SK-N-SH (cell line): Measurements from ENCODE around the gene TM9SF4. TPM values are rescaled to one million over a fixed set of nuclear protein-coding genes. Genes with fewer than 3 reads are reported as not detected.

ENCODE experiments used
- CTCF ChIA-PET: fragments of 300-600, 350-600 bp; formaldehyde crosslinking; extraction: SDS; loops from one replicate; lab custom pipeline; 2021; lab: Yijun Ruan, JAX
- POLR2A ChIA-PET: fragments of 350-600 bp; sonication (Branson Sonifier 250); formaldehyde crosslinking; extraction: SDS; loops from one replicate; lab custom pipeline; 2020; ENCODE audit warnings: antibody characterized with exemption, inconsistent platforms; lab: Yijun Ruan, JAX
- DNase-seq: peaks from one replicate; pipeline ENCODE4 v3.0.0; 2012
- H2AFZ ChIP-seq: fragments of 200-600 bp; sonication (generic); 2 replicates; pipeline ENCODE4 v1.8.1; 2016; ENCODE audit warnings: antibody characterized with exemption, mild to moderate bottlenecking, low read depth
- H3F3A ChIP-seq: fragments of 200-600 bp; sonication (generic); replicated peaks from 2 replicates; pipeline ENCODE3; 2016; ENCODE audit warnings: antibody characterized with exemption, mild to moderate bottlenecking; ENCODE audit not compliant: insufficient read depth
- H3K27ac ChIP-seq, 2 experiments: fragments of 200-500 bp in 1 of 2; fragments of 200-600 bp in 1 of 2; sonication (Bioruptor generic) in 1 of 2; sonication (generic), shearing (Covaris generic) in 1 of 2; 2 replicates each; pipeline versions ENCODE4 v1.5.1 to v1.6.1; 2014 to 2016; ENCODE audit warnings: low read depth in 2 of 2, inconsistent platforms in 1 of 2, low read length in 1 of 2, mild to moderate bottlenecking in 1 of 2, mixed read lengths in 1 of 2
- H3K27me3 ChIP-seq: fragments of 200-600 bp; sonication (generic), shearing (Covaris generic); 2 replicates; pipeline ENCODE4 v1.6.1; 2016; ENCODE audit warnings: mixed run types; ENCODE audit not compliant: insufficient read depth
- H3K36me3 ChIP-seq, 2 experiments: fragments of 200-500 bp in 1 of 2; fragments of 200-600 bp in 1 of 2; sonication (Bioruptor generic) in 1 of 2; sonication (generic) in 1 of 2; replicated peaks in 1 of 2; 2 replicates each; pipeline versions ENCODE3 to v1.5.1; 2014 to 2016; ENCODE audit warnings: low read length in 1 of 2, mild to moderate bottlenecking in 1 of 2; ENCODE audit not compliant: insufficient read depth in 2 of 2, control insufficient read depth in 1 of 2
- H3K4me1 ChIP-seq, 2 experiments: fragments of 200-500 bp in 1 of 2; fragments of 200-600 bp in 1 of 2; sonication (Bioruptor generic) in 1 of 2; sonication (generic), shearing (Covaris generic) in 1 of 2; 2 replicates each; pipeline versions ENCODE4 v1.5.1 to v1.6.1; 2014 to 2016; ENCODE audit warnings: low read depth in 1 of 2, low read length in 1 of 2, mixed run types in 1 of 2; ENCODE audit not compliant: insufficient read depth in 2 of 2, control insufficient read depth in 1 of 2
- H3K4me2 ChIP-seq: fragments of 200-600 bp; sonication (generic), shearing (Covaris generic); 2 replicates; pipeline ENCODE4 v1.6.1; 2017; ENCODE audit warnings: mixed run types
- H3K4me3 ChIP-seq, 2 experiments: fragments of 200-500 bp in 1 of 2; fragments of 200-600 bp in 1 of 2; sonication (Bioruptor generic) in 1 of 2; sonication (generic), shearing (Covaris generic) in 1 of 2; 2 replicates each; pipeline versions ENCODE4 v1.5.1 to v1.8.1; 2014 to 2016; ENCODE audit warnings: low read depth in 2 of 2, inconsistent platforms in 1 of 2, low read length in 1 of 2, mild to moderate bottlenecking in 1 of 2, mixed read lengths in 1 of 2, moderate library complexity in 1 of 2
- H3K79me2 ChIP-seq: fragments of 200-600 bp; sonication (generic); 2 replicates; pipeline ENCODE4 v1.8.1; 2017; ENCODE audit warnings: mild to moderate bottlenecking; ENCODE audit not compliant: insufficient read depth
- H3K9ac ChIP-seq: fragments of 200-600 bp; sonication (generic); 2 replicates; pipeline ENCODE4 v1.6.1; 2017; ENCODE audit warnings: mixed run types
- H3K9me2 ChIP-seq: fragments of 200-600 bp; sonication (generic); 2 replicates; pipeline ENCODE4 v1.6.1; 2017; ENCODE audit warnings: mixed run types
- H3K9me3 ChIP-seq: fragments of 200-600 bp; sonication (generic); 2 replicates; pipeline ENCODE4 v1.6.1; 2017; ENCODE audit warnings: mixed run types, mild to moderate bottlenecking, moderate library complexity
- H4K20me1 ChIP-seq: fragments of 200-600 bp; sonication (generic); 2 replicates; pipeline ENCODE4 v1.6.1; 2017; ENCODE audit warnings: mild to moderate bottlenecking, mixed run types; ENCODE audit not compliant: insufficient read depth
- EZH2phosphoT487 ChIP-seq: fragments of 200-600 bp; sonication (generic); IDR thresholded peaks from 2 replicates; pipeline ENCODE4 v1.6.1; 2017; ENCODE audit warnings: low read depth, mixed run types, mild to moderate bottlenecking, antibody characterized with exemption, moderate library complexity, borderline replicate concordance
- FOXM1 ChIP-seq: IDR thresholded peaks from 2 replicates; pipeline ENCODE4 v1.4.0; 2012; ENCODE audit warnings: low read depth, mild to moderate bottlenecking
- GATA2 ChIP-seq: sonication (generic); formaldehyde crosslinking; IDR thresholded peaks from 2 replicates; pipeline ENCODE4 v1.5.0; 2020; ENCODE audit warnings: mild to moderate bottlenecking, missing genetic modification reagents
- MEF2A ChIP-seq: IDR thresholded peaks from 2 replicates; pipeline ENCODE4 v1.4.0; 2012; ENCODE audit warnings: low read depth, borderline replicate concordance
- RCOR1 ChIP-seq: fragments of 150-350 bp; IDR thresholded peaks from 2 replicates; pipeline ENCODE4 v1.6.1; 2017; ENCODE audit warnings: antibody characterized with exemption, low read length
- REST ChIP-seq: IDR thresholded peaks from 2 replicates; pipeline ENCODE4 v1.6.1; 2012; ENCODE audit warnings: mild to moderate bottlenecking, low read depth, low read length, moderate library complexity
- WGBS: methylation state at CpG from one replicate; pipeline ENCODE4 v1.1.6; 2017; ENCODE audit warnings: low lambda C conversion rate; 5-methylcytosine and 5-hydroxymethylcytosine counted together
- polyA plus RNA-seq, 3 experiments: library from polyadenylated mRNA; depleted of rRNA; stranded (reverse); fragments of >200 nt; gene quantifications; 2 replicates each; pipeline ENCODE4 v1.2.3, GENCODE V29; 2012
- TF ChIP-seq, protein P1 (sequence below): IDR thresholded peaks from 2 replicates; pipeline ENCODE4 v1.4.0; 2012; ENCODE audit warnings: low read depth, borderline replicate concordance
- TF ChIP-seq, protein P2 (sequence below): fragments of 150-350 bp; IDR thresholded peaks from 2 replicates; pipeline ENCODE4 v1.6.1; 2017; ENCODE audit warnings: antibody characterized with exemption, low read length, low read depth, borderline replicate concordance
- TF ChIP-seq, protein P3 (sequence below): IDR thresholded peaks from 2 replicates; pipeline ENCODE4 v1.4.0; 2012; ENCODE audit warnings: low read depth

TM9SF4 gene
- polyA plus RNA-seq, 1 of the 3 experiments (the other 2 are of a cell fraction) = 61.0 TPM

- TF ChIP-seq, protein P1, sequence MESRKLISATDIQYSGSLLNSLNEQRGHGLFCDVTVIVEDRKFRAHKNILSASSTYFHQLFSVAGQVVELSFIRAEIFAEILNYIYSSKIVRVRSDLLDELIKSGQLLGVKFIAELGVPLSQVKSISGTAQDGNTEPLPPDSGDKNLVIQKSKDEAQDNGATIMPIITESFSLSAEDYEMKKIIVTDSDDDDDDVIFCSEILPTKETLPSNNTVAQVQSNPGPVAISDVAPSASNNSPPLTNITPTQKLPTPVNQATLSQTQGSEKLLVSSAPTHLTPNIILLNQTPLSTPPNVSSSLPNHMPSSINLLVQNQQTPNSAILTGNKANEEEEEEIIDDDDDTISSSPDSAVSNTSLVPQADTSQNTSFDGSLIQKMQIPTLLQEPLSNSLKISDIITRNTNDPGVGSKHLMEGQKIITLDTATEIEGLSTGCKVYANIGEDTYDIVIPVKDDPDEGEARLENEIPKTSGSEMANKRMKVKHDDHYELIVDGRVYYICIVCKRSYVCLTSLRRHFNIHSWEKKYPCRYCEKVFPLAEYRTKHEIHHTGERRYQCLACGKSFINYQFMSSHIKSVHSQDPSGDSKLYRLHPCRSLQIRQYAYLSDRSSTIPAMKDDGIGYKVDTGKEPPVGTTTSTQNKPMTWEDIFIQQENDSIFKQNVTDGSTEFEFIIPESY = no peak
These were observed 96.6 kb downstream of the TM9SF4 start (continued) for GRCh38 chr20:32205843-32206759.

- CTCF ChIA-PET = interaction anchor here (1.0 kb wide), 1 partner anchor 75 kb away, joined by 3 read pairs; no protein-coding TSS in a partner anchor
- Histone ChIP-seq H3K4me1 (peaks cover 26 to 35% of the 10 kb centered on the region in 2 experiments; a peak in 3 of 4 replicates), H3K9me2 (no peaks in the 10 kb centered on the region), H3K27me3 (no peaks in the 10 kb centered on the region), H2AFZ (no peak overlapping the region; the same call in 1 of the 2 replicates), H3K36me3 (peaks cover 0 to 36% of the 10 kb centered on the region in 2 experiments), H3K79me2 (peaks cover 90% of the 10 kb centered on the region), H3K27ac (peak overlapping the region; percentile 29 to 75; a peak in 3 of 4 replicates), H3F3A (peaks cover 3% of the 10 kb centered on the region), H3K4me2 (peak overlapping the region; percentile 92), H4K20me1 (peaks cover 32% of the 10 kb centered on the region), H3K9me3 (no peaks in the 10 kb centered on the region), H3K4me3 (peak overlapping the region; percentile 87 to 88)
- DNase-seq = peak; percentile 25
- POLR2A ChIA-PET = no interaction called here
- WGBS = 17% methylated on average over 10 of the region's 40 CpGs
- no peak for TF ChIP-seq FOXM1
- TF ChIP-seq RCOR1 = no peak
- TF ChIP-seq MEF2A = no peak
- TF ChIP-seq, protein P2, sequence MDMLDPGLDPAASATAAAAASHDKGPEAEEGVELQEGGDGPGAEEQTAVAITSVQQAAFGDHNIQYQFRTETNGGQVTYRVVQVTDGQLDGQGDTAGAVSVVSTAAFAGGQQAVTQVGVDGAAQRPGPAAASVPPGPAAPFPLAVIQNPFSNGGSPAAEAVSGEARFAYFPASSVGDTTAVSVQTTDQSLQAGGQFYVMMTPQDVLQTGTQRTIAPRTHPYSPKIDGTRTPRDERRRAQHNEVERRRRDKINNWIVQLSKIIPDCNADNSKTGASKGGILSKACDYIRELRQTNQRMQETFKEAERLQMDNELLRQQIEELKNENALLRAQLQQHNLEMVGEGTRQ = no peak
- no peak for TF ChIP-seq REST
- TF ChIP-seq, protein P3, sequence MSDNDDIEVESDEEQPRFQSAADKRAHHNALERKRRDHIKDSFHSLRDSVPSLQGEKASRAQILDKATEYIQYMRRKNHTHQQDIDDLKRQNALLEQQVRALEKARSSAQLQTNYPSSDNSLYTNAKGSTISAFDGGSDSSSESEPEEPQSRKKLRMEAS = no peak
- TF ChIP-seq GATA2 (CRISPR knock-in tag) = no peak
- TF ChIP-seq EZH2phosphoT487 = no peak
- TF ChIP-seq, all 33 proteins: peak for 0
- peak overlapping the region; percentile 82 for H3K9ac ChIP-seq
These were observed 97.5 kb downstream of the TM9SF4 start for GRCh38 chr20:32206760-32207625.
